GM18909 (cell line): ENCODE results near the gene GALNT9.

Experiments used
- ATAC-seq: cut with Tn5 transposase; IDR thresholded peaks from one replicate; pipeline ENCODE4 v1.9.1; 2021; ENCODE audit warnings: mild to moderate bottlenecking; ENCODE audit not compliant: unreplicated experiment, poor library complexity

Gene GALNT9

DNA sequence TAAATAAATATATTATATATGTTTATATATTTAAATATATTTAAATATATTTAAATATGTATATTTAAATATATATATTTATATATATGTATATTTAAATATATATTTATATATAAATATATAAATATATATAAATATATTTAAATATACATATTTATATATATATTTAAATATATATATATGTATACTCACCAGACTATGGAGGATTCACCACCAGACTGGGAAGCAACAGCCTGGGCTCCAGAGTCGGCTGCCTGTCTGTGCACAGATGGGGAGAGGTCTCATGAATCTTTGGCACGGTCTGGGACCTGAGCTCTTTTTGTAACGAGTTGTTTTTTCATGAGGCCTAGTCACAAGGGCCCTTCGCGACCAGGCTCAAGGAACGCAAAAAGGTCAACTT lies 163.8 kb downstream of the GALNT9 start:
- no peak for ATAC-seq

DNA sequence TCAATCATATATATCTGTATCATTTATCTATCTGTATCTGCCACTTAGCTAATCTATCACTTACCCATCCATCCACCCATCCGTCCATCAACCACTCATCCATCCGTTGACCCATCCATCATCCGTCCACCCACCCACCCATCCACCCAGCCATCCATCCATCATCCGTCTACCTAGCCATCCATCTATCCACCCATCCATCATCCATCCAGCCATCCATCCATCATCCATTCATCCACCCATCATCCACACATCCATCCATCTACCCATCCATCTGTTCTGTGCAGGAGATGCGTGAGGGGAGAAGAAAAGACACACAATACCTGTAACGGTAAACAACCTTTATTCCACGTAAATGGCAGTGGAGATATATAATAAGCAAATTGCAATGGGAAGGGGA lies 165.0 kb downstream of the GALNT9 start:
- no peak for ATAC-seq

DNA sequence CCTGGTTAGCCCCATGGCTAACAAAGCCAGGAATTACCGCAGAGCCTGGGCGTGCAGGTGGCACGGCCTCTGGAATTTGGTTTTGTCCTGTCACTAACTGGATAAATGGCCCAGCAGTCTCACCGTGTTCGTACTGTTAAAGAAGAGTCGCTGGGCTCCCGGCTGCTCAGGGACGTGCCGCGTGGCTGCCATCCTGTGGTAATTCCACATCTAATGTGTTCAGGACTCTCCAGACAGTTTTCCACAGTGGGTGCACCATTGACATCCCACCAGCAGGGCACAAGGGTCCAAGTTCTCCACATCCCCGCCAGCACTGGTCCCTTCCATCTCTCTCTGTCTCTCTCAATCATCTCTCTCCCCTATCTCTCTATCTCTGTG lies 165.5 kb downstream of the GALNT9 start:
- ATAC-seq = no peak

DNA sequence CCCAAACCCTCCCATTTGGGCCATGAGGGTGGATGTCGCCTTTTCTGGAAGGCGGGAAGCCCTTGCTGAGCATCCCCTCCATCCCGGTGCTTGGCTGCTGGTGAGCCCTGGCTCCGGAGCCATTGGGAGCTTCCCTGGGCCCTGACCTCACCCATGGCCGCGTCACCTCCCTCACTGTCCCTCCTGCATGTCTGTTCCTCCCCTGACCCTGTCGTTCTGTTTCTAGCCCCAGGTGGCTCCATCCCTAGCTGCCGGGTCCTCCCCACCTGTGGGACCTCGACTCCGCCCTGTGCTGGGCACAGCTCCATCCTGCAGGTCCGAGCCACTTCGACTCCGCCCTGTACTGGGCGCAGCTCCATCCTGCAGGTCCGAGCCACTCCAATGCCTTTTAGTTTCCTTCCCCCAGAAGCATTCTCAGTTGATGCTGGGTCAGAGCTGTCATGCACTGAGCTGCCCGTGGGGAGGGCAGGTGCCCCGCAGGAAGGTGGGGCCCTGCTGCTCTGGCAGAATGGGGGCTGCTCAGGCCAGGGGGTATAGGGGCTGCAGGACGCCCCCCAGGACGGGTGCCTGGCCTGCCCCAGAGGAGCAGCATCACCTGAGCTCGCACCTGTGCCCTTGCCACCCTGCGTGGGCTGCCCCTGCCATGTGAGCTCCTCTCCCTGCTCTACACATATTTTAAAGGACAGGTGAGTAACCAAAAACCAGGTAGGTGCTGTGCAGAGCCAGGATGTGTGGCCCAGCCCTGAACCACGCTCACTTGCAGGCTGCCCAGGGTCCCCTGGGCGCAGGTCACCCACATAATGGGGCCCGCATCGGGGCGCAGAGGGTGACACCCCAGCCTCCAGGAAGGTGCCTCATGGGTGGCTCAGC lies 166.1 kb downstream of the GALNT9 start:
- ATAC-seq = no peak

DNA sequence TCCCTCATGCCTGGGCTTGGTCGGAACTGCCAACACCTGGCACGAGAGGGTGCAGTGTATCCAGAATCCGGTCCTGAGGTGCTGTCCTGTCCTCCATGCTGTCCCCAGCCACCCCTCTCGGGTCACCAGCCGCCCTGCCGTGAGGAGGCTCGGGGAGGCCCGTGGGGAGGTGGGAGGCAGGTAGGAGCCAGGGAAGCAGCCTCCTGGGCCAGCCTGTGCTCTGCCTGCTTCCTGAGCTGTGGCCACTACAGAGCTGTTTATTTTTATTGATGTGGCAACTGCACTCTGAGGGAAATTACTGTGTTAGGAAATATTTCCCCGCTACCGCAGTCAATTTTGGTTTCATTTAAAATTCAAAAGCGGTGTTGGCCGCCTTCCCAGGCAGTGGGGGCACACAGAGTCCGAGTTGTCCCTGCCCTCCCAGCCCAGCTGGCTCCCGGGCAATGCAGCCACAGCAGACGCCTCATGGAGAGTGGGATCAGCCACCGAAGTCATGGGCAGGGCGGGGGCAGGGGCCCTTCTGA lies 166.8 kb downstream of the GALNT9 start:
- ATAC-seq = no peak

DNA sequence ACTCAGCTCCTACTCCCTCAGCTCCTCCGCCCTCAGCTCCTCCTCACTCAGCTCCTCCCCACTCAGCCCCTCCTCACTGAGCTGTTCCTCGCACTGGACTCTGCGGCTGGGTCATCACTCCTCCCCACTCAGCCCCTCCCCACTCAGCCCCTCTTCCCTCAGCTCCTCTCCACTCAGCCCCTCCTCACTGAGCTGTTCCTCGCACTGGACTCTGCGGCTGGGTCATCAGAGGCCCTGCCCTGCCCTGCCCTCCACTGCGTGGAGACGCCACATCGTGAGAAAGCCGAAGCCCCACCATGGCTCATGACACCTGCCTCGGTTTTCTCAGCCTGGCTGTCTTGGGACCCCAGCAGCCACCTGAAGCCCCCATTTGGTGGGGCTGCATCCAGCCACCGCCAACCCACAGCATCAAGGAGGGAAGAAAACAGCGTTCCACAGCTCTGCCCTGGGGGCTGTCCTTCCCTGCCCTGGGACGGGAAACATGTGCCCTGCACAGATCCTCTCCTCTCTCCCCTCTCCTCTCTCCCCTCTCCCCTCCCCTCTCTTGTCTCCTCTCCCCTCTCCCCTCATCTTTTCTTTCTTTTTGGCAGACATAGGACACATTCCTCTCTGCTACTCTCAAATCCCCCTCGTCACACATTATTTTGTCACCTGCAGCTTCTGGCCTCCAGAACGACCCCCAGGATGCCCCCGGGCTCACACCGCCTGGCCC lies 167.4 kb downstream of the GALNT9 start:
- ATAC-seq = no peak

DNA sequence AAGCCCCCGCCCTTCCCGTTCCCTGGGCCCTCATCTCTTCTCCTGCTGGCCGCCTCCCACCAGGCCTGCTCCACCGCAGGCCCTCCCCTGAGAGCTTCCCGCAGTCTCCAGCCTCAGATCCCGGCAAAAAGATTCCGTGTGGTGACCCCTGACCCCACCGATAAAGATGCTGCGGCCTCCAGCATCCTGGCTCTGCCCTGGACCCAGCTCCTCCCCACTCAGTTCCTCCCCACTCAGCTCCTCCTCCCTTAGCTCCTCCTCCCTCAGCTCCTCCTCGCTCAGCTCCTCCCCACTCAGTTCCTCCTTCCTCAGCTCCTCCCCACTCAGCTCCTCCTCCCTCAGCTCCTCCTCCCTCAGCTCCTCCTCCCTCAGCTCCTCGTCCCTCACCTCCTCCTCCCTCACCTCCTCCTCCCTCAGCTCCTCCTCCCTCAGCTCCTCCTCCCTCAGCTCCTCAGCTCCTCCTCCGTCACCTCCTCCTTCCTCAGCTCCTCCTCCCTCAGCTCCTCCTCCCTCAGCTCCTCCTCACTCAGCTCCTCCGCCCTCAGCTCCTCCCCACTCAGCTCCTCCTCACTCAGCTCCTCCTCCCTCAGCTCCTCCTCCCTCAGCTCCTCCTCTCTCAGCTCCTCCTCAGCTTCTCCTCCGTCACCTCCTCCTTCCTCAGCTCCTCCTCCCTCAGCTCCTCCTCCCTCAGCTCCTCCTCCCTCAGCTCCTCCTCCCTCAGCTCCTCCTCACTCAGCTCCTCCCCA lies 168.2 kb downstream of the GALNT9 start:
- no peak for ATAC-seq

DNA sequence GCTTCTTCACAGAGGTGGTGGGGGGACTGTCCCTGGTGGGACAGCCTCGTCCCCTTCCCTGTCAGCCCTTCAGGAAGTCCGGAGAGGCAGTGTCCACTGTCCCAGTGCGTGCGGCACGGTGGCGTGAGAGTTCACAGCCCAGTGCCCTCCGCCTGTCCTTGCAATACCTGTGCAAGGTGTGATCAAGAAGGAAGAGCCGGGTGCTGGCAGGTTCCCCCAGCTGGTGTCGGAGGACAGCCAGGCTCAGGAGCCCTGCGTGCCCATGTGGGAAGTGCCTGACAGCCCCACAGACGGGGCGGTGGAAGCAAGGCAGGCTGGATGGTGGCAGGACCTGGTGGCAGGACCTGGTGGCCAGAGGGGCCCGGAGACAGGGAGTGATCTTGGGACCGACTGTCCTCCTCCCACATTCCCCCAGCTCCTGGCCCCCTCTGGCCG lies 168.8 kb downstream of the GALNT9 start:
- no peak for ATAC-seq

DNA sequence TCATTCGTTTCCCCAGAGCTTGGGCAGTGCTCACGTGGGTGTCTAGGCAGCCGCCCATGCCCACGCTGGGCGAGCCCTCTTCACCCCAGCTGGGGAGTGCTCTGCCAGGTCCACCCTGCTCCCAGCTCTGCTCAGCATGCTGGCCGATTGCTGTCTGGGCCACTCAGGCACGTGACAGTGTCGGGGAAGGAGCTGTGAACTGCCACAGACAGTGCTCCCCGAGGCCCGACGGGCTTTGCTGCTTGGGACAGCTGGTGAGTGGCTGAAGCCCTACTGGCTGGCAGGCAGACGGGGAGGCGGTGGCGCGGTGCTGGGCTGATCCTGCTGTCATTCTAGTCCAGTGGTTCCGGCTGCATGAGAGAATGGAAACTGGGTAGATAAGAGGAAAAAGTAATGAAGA lies 169.4 kb downstream of the GALNT9 start:
- no peak for ATAC-seq

DNA sequence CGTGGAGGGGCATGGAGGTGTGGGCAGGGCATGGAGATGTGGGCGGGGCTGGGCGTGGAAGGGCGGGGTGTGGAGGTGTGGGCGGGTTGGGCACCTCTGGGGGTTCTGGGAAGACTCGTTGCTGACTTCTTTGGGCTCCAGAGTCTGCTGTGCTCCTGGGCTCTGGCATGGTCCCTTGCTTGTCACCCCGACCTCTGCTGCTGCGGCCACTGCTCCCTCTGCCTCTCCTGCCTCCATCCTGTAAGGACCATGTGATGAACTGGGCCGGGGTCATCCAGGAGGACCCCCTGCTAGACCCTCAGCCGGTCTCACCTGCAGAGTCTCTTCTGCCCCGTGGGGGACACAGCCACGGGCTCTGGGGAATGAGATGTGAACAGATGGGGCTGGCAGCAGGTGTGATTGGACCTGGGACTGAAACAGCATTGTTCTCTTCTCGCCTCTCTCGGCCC lies 169.8 kb downstream of the GALNT9 start:
- ATAC-seq = no peak

DNA sequence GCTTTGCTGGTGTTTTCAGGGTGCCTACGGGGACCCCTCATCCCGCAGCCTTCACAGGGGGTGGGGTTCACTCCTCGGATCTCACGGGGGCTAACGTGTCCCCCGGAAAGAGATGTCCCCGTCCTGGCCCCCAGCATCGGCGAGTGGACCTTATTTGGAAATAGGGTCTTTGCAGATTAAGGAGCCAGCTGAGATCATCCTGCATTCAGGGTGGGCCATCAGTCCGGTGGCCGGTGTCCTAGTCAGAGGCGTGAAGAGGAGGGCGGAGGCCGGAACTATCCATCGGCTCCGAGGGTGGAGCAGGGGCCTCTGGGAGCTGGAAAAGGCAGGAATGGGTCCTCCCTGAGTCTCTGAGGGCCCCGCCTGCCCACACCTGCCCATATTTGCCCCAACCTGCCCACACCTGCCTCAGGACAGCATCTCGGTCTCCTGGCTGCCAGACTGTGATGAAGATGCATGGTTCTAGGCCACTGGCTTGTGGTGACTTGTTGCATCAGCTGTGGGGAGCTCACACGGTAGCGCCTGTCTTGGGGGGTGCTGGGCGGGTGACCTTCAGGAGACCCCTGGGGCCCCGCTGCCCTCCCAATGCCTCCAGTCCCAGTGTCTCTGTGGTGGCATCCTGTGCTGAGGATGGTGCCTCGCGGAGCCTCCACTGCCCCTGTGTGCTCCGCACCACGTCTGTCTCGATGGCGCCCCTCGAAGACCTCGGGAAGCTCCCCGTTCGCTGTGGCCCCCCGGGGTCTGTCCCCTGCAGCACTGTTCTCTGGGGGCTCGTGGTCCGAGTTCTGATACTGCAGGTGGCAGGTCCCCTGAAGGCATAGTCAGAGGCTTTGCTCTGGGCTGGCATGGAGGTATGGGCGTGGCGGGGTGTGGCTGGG lies 170.5 kb downstream of the GALNT9 start:
- no peak for ATAC-seq

DNA sequence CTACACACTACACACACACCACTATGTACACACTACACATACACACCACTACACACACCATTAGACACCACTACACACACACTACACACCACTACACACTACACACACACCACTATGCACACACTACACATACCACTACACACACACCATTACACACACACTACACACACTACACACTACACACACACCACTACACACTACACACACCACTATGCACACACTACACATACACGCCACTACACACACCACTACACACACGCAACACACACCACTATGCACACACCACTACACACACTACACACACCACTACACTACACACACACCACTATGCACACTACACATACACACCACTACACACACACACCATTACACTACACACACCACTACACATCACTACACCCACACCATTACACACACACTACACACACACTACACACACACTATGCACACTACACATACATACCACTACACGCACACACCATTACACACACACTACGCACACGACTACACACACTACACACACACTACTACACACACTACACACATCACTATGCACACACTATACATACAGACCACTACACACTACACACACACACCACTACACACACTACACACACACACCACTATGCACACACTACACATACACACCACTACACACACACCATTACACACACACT lies 171.5 kb downstream of the GALNT9 start:
- ATAC-seq = no peak

DNA sequence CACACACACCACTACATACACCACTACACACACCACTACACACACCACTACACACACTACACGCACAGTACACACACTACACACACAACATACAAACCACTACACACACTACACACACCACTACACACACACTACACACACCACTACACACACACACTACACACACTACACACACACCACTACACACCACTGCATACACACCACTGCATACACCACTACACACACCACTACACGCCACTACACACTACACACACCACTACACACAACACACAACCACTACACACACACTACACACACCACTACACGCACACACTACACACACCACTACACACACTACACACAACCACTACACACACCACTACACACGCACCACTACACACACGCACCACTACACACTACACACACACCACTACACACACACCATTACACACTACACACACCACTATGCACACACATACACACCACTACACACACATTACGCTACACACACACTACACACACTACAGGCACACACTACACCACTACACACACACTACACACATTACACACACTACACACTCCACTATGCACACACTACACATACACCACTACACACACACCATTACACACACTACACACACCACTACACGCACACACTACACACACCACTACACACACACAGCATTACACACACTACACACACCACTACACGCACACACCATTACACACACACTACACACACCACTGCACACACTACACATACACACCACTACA lies 172.6 kb downstream of the GALNT9 start:
- no peak for ATAC-seq

DNA sequence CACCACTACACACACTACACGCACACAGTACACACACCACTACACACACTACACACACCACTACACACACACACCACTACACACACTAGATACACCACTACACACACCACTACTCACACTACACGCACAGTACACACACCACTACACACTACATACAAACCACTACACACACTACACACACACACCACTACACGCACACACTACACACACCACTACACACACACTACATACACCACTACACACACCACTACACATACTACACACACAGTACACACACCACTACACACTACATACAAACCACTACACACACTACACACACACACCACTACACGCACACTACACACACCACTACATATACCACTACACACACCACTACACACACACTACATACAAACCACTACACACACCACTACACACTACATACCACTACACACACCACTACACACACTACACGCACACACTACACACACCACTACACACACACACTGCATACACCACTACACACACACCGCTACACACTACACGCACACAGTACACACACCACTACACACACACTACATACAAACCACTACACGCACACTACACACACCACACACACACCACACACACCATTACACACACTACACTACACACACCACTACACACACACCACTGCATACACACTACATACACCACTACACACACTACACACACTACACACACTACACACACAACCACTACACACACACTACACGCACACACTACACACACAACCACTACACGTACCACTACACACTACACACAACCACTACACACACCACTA lies 173.4 kb downstream of the GALNT9 start:
- no peak for ATAC-seq

DNA sequence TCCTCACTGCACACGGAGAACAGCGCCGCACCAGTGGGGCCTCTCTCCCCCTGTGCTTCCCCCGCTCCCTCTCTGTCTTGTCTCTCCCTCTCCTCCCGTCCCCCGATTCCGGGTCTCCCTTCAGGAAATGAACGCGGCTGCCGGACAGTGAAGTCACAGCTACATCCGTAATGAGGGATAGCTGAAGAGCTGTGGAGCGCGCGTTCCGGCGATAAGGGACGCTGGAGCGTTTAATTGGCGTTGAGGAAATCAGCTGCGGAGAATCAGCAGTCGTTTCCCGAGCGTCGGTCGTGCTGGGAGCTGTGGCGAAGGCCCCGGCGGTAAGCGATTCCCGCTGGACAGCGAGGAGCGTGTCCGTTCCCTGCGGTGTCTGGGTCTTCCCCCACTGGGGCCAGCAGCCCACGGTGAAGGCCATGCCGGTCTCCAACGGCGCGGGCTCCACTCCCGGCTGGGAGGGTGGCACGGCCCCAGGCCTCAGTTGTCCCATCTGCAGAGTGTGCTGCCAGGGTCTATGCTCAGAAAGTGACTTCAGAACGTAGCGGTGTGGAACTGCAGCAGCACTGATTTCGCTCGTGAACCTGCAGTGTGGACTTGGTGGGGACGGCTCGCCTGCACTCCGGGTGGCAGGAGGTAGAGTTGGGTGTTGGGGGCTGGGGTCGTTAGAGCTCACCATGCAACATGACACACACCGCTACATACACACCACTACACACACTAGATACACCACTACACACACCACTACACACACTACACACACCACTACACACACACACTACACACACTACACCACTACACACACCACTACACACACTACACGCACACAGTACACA lies 174.2 kb downstream of the GALNT9 start:
- no peak for ATAC-seq

DNA sequence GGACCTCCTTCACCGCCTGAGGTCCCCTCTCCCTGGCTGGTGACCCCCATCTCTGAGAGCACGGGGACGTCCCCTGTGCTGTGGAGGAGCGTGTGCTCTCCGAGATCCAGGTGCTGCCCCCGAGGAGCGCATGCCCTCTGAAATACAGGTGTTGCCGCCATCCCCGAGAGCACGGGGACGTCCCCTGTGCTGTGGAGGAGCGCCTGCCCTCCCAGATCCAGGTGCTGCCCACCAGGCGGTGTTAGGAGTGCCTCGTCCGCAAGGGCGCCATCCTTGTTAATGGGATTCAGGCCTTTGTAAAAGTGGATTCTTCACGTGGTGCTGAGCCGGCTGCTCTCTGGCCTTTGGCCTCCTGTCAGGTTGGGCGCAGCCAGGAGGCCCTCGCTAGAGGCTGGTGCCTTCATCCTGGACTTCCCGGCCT lies 175.0 kb downstream of the GALNT9 start:
- peak; percentile 11 for ATAC-seq
